Gastrocnemius medialis (tissue), 4 donors: ENCODE data around the gene ITPR1.

Experiments
- POLR2A ChIP-seq, 2 donors: fragments of 450-650 bp; IDR thresholded peaks; one replicate each; pipeline ENCODE4 v1.6.1; 2017; ENCODE audit warnings: antibody characterized with exemption in 2 of 2, mild to moderate bottlenecking in 2 of 2, moderate library complexity in 2 of 2
- TF ChIP-seq, protein P1 (sequence below), 5 experiments: fragments of 450-650 bp in 3 of 5; fragments of 200-600 bp in 2 of 5; sonication (generic) in 2 of 5; IDR thresholded peaks in 4 of 5; conservative IDR thresholded peaks in 1 of 5; 1 replicate in 4 of 5; 2 replicates in 1 of 5; pipeline ENCODE4 v1.5.1; 2016 to 2019; ENCODE audit warnings: antibody characterized with exemption in 5 of 5, mild to moderate bottlenecking in 3 of 5, moderate library complexity in 3 of 5

DNA sequence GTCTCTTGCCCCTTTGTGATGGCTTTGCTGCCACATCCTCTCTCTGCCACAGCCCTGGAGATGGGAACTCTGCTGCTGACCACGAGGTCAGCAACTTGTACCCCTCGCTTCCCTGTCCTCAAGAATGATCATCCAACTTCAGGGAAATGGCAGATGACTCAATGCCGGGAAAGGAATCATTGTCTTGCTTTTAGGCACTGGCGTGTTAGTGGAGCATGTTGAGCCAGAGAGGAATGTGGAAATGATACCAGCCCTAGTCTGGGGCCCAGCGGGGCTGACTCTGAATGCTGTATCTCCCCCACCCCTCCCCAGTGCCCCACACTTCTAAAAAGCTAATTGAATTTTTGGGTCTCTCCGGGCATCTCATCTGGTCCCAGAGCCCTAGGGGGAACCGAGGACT, 301.2 kb downstream of the ITPR1 start:
- TF ChIP-seq, protein P1, sequence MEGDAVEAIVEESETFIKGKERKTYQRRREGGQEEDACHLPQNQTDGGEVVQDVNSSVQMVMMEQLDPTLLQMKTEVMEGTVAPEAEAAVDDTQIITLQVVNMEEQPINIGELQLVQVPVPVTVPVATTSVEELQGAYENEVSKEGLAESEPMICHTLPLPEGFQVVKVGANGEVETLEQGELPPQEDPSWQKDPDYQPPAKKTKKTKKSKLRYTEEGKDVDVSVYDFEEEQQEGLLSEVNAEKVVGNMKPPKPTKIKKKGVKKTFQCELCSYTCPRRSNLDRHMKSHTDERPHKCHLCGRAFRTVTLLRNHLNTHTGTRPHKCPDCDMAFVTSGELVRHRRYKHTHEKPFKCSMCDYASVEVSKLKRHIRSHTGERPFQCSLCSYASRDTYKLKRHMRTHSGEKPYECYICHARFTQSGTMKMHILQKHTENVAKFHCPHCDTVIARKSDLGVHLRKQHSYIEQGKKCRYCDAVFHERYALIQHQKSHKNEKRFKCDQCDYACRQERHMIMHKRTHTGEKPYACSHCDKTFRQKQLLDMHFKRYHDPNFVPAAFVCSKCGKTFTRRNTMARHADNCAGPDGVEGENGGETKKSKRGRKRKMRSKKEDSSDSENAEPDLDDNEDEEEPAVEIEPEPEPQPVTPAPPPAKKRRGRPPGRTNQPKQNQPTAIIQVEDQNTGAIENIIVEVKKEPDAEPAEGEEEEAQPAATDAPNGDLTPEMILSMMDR (IDR thresholded peaks at IDR 0.05 in 4 of 5, conservative IDR thresholded peaks at IDR 0.05 in 1 of 5) = no peak
- no peak for TF ChIP-seq POLR2A (IDR thresholded peaks at IDR 0.05)
